ENCODE results near the gene AREL1.

Gene AREL1

DNA sequence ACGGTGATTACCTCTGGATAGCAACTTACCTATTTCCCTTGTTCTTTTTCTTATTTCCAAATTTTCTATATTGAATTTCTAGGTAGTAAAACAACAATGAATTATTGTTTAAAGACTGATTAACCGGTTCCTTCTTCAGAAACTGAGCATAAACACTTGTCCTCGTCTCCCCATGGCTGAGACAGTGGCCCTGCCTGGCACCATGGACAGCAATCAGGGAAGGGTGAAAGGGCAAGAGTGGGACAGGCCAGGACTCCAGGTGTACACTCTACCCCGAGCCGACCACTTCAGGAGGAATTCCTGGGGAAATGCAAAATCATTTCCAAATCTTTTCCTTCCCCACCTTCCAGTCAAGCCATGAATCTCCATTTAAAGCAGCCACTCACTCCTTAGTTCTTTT lies 52.0 kb downstream of the AREL1 start:
- DNase-seq (ENCODE audit: low spot score), result no peak

GRCh38 chr14:74660167-74660566 lies 52.7 kb downstream of the AREL1 start:
- DNase-seq (ENCODE audit: low spot score), result no peak

DNA sequence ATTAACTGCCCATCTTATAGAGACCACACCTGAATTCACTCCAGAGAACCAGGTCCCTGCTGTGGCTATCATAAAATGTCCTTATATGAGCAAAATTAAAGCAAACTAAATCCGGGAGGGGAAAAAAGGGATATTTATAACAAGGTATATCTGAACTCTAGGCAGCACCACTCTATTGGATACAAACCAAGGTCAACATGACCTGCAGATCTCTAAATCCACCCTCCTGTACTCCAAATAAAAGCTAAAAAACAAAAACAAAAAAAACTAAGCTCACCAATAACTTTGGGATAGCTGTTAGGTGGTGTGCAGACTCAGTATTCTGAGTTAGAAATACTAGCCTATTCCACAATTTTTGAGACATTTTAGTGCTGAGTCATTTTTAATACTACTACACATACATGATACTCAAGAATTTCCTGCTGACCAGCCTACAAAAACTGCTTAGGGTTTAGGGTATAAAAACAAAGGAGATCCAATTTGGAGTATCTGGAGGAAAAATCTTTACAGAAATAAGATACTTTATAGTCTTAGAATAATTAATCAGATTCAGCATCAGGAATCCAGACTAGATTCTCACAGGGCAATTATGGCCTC lies 54.2 kb downstream of the AREL1 start:
- no peak for DNase-seq (ENCODE audit: low spot score)

DNA sequence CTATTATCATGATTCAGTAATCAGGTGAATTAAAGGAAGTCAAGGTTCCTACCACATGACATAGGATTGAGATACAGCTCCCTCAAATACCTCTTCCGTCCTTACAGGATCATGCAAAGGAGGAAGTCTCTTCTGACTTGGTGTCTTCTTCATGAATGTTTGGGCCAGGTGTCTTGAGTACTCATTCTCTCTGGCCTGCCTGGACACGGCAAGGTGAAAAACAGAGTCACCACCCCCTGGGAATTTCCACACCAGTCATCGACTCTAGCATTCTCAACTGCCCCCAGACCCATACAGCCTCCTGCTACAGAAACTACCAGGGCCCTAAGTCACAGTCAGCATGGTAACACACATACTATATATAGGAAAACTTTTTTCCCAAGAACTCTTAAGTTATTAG lies 55.9 kb downstream of the AREL1 start:
- DNase-seq (ENCODE audit: low spot score), result no peak

- DNase-seq (ENCODE audit: low spot score), result no peak
Observed at GRCh38 chr14:74655599-74656395, 57.1 kb downstream of the AREL1 start.

DNA sequence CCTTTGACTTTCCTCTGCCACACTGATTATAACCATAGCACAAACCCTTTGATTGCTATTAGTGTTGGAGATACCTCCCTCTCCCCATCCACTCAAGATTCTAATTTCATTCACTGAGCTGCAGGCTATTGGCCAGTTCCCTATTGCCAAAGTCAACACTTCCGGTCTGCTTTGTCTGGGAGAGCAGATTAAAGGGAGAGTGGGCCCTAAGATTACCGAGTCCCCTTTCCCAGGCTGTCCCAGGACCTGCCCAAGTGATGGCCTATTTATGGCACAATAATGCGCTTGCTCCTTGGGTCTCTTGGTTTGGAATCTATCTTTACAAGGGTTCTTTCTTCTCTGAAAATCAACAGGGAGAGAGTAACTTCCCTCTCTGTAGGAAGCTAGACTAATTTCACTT lies 57.9 kb downstream of the AREL1 start:
- DNase-seq (ENCODE audit: low spot score), result no peak

DNA sequence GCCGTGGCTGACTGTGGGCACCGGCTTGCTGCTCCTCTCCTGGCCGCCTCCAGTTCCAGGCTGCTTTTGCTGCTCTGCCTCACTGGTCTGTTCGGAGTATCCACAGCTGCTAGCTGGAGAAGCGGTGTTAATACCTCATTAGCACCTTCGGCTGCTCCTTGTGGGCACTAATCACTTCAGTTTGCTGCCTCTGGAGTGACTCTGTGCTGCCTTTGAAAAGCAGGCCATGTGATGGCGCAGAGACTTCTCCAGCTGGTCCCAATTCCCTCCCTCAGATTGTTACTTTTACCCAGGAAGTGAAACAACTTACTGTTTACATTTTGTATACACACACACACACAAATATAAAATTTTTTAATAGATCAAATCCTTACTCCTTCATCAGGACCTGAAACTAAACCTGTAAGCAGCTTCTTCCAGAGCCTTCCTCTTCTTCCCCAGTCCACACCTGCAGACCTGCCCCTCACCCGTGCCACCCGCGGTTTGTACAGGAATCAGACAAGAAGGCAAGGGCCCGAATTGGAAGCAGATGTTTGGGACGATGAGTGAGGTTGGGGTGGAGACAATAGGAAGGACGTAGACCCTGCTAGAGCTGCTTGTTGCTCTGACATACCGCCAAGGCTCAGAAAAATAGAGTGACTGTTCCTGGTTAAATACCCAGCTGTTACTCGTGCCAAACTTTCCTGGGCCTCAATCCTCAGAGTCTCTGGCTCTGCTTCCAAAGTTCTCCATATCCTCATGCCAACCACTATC lies 59.3 kb downstream of the AREL1 start:
- DNase-seq (ENCODE audit: low spot score), result no peak

DNA sequence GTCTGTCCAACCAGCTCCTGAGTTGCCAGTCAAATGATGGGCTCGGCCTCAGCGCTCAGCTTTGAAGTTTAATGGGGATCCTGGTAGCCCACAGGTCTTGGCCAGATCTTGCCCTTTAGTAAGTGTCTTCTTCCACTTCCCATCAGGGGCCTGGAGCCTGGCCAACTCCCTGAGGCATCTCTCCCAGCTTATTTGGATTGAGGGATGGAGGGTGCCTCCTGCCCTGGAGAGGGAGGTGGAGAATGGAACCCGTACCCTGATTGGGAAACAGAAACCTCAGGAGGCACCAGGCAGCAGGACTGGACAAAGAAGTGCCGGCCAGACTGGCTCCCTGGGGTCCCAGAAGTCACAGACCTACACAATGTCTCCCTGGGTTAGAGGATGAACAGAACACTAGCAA lies 60.3 kb downstream of the AREL1 start:
- no peak for DNase-seq (ENCODE audit: low spot score)

DNA sequence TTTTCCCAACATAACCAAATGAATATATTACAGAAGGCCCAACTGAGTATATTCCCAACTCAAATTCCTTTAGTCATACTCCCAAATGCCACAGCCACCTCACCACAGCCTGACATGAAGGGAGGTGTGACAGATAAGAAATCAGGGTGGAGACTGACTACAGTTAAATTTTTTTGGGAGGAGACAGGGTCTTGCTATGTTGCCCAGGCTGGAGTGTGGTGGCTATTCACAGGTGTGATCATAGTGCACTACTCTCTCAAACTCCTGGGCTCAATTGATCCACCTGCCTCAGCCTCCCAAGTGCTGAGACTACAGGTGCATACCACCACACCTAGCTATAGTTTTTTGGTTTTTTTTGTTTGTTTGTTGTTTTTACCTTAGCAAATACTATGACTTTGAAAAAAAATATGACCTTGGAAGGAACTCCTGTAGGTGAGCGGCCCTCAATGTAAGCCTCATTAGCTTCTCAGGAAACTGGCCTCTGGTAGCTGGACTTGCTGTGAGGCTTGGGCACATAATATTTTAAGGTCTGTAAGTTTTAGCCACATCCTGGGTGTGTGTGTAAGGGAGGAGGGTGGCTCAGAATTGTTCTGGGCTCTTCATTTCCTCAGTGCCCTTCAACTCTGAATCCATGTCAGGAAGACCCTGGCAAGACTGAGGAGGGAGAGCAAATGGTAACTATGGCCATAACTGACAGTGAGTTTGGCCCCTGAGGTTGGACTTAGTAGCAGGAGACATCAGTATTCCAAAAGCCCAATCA lies 61.8 kb downstream of the AREL1 start:
- DNase-seq (ENCODE audit: low spot score), result no peak

DNA sequence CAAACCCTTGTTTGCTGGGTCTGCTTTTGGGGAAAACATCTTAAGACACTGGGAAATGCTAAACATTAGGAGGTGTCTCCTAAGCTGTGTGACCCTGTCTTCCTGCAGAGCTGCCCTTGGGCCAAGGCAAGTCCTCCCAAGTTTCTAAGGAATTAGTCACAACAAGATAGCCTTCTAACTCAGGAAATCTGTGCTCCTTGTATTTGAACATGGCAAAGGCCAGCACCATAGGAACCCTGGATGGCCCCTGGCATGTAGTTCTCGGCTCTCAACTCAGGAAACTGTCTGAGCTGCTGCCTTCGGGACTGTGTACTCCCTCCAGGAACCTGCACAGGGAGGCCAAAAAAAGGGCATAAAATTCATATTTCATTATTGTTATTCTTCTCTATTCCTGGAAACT lies 63.2 kb downstream of the AREL1 start:
- DNase-seq (ENCODE audit: low spot score), result no peak

- no peak for DNase-seq (ENCODE audit: low spot score)
Observed at GRCh38 chr14:74649167-74649566, 63.7 kb downstream of the AREL1 start.

GRCh38 chr14:74648601-74649000 lies 64.3 kb downstream of the AREL1 start:
- no peak for DNase-seq (ENCODE audit: low spot score)

GRCh38 chr14:74647678-74648461 lies 65.0 kb downstream of the AREL1 start:
- DNase-seq (ENCODE audit: low spot score), result no peak

- DNase-seq (ENCODE audit: low spot score), result no peak
Observed at GRCh38 chr14:74647061-74647677, 65.7 kb downstream of the AREL1 start.

DNA sequence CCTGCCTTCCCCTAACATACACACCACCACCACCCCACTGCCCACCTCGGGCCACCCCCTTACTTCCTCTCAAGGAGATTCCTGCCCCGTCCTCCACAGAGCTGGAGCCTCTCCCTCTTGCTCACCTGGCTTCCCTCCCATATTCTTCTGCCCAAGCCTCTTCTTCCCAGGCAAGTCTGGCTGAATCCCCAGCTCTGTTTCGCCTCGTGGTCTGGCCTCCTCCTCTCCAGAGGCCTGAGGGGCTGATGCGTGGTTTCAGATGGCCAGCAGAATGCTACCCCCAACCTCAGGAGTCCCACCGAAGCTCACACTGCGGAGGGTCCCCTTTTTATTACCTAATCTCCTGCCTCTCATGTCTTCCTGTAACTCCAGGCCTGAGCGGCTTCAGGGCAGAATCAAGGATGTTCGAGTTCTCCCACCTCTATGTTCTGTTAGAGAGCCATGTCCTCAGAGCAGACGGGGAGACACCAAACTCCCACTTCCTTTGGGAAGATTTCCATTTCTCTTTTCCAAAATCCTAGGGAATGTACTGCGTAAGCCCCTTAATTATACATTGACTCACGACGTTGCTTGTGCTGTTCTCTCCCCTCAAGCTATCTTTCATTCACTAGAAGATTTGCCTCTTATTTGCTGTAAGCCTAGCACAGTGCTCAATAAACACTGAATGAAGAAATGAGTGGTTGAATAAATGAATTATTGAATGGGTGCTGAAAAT lies 67.0 kb downstream of the AREL1 start:
- DNase-seq (ENCODE audit: low spot score), result no peak

- no peak for DNase-seq (ENCODE audit: low spot score)
Observed at GRCh38 chr14:74645244-74645643, 67.6 kb downstream of the AREL1 start.

- DNase-seq (ENCODE audit: low spot score), result no peak
Observed at GRCh38 chr14:74641601-74642391, 71.1 kb downstream of the AREL1 start.

- DNase-seq (ENCODE audit: low spot score), result no peak
Observed at GRCh38 chr14:74638966-74639365, 73.9 kb downstream of the AREL1 start.

DNA sequence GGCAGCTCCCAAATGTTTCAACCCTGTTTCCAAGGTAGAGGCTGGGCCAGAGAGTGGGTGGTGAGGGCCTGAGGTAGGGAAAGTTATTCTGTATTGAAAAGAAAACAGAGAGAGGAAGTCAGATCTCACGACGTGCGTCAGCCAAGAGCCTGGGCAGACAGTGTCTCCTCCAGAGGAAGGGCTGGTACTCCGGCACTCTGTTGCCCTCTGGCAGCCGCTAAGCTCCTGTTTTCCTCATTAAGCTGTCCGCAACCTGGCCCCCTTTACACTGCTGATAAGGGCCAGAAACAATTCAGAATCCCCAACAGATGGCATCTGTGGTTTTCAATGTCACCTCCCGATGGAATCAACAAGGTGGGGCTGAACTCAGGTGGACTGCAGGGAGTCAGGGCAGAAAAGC lies 74.8 kb downstream of the AREL1 start:
- no peak for DNase-seq (ENCODE audit: low spot score)

DNA sequence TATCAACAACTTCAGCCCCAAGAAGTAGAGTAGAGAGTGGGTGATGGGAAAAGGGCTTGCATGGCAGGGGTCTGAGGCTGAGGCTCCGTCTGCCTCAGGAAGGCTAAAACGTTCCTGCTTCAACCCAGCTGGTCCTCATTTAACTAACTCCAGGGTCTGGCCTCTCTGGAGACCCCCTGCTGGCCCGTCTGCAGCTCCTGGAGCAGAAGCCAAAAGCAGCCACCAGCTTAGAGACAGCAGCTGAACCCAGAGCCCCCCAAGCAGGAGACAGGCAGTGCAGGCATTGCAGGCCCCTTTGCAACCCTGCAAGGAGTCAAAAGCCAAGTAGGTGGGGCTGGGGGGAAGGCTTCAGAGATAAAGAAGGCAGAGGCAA lies 75.7 kb downstream of the AREL1 start:
- DNase-seq (ENCODE audit: low spot score), result no peak
